Fibroblast of peridontal ligament (primary cell): ENCODE results near the gene VNN1.
"Not testable (repeated sequence)": the region's sequence is repeated elsewhere in the genome, so short reads cannot be mapped to it uniquely, and the experiment has no call there.

Experiments used
- DNase-seq: peaks from one replicate; pipeline ENCODE4 v3.0.0-alpha.2; 2010; ENCODE audit errors: extremely low read depth

VNN1 gene

DNA sequence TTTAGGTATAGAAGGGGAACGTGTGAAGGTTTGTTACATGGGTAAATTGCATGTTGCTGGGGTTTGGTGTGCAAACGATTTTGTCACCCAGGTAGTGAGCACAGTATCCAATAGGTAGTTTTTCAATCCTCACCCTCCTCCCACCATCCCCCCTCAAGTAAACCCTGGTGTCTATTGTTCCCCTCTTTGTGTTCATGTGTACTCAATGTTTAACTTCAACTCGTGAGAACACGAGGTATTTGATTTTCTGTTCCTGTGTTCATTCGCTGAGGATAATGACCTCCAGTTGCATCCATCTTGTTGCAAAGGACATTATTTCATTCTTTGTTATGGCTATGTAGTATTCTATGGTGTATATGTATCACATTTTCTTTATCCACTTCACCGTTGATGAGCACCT is 11.6 kb upstream of the VNN1 start:
- no peak for DNase-seq

DNA sequence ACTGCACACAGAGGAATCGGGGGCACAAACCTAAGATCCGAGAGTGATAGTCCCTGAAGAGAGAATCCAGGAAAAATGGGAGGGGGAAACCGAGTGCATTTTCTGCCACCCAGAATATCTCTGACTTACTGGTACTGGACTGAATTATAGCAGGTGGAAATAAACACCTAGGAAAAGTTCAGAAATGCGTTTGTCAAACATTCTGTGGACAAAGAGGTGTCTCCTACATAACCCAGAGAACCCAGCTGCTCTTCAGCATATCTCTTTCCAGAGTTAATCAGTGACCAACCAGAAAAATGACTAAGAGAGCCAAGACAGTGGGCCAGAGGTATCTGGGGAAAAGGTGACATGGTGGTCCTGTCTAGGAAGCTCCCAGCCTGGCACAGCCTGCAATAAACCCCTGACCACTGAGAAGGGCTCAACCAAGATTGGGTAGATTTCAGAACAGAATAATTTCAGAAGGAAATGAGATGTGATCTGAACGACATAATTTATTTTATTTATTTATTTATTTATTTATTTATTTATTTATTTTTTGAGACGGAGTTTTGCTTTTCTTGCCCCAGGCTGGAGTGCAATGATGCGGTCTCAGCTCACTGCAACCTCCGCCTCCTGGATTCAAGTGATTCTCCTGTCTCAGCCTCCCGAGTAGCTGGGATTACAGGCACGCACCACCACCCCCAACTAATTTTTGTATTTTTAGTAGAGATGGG is 6.0 kb upstream of the VNN1 start:
- no peak for DNase-seq

DNA sequence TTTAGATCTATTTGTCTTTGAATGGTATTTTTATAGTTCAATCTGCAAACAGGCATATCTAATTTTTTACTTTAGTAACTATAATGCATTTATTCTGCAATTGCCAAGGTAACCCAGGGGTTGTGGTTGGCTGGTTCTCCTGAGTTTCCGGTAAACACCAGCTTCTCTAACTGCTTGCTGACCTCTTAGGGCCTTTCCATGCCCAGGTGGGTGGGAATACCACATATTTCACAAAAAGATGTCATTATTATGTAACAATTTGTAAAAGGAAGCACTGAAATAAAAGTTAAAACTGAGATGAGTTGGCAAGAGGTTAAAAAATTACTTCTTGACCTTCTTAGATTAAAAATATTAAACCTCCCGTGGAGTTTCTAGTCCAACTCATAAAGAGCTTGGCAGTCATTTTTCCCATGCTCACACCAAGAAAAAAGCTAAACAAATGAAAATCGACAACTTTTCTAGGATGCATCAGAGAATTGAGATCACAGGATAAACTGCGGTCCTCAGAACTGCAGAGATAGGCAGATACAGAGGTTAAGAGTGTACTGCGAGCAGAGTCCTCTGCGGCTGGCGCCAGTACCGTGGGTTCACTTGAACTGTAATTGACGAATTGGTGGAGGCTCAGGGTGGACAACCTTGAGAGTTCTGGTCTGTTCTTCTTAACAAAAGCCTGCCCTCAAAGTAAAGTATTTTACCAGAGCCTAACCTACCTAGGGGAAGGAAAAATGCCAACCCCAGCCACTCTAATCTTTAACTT is 2.2 kb upstream of the VNN1 start:
- no peak for DNase-seq

DNA sequence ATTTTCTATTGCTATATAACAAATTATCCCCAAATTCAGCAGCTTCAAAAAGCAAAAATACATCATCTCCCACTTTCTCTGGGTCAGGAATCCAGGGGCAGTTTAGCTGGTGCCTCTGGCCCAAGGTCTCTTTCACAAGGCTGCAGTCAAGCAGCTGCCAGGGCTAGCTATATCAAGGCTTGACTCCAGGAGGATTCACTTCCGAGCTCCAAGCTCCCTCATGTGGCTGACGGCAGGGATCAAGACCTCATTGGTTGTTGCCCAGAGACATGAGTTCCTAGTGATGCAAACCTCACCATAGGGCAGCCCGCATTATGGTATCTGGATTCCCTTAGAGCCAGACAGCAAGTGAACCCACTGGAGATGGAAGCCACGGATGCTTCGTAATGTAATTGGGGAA is 1.3 kb upstream of the VNN1 start:
- peak; percentile 65 for DNase-seq

DNA sequence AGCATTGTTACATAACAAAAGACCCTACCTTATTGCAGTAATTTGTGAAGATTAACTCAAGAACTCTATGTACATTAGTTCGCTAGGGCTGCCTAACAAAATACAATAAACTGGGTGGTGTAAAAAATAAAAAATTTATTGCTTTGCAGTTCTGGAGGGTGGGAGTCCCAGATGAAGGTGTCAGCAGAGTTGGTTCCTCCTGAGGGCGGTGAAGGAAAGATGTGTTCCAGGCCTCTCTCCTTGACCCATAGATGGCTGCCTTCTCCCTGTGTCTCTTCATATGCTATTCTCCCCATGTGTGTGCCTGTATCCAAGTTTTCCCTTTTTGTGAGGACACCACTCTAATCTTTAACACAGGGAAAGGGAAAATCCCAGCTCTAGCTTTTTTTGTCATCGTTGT is 305 bp upstream of the VNN1 start:
- DNase-seq, result no peak

DNA sequence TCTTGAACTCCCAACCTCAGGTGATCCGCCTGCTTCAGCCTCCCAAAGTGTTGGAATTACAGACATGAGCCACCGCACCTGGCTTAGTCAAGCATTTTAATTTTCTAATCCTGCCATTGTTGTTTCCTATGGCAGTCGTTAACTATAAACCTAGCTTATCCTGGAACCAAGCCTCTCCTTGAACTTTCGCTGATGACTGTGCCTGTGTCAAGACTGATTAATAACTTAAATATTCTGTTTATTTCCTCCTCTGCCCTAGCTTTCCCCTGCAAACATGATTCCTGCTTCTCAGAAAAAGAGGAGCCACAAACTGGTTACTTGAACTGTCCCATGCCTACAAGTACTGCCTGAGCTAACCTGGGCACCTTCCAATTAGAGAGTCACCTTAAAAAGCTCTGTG is 1.5 kb downstream of the VNN1 start:
- no peak for DNase-seq

DNA sequence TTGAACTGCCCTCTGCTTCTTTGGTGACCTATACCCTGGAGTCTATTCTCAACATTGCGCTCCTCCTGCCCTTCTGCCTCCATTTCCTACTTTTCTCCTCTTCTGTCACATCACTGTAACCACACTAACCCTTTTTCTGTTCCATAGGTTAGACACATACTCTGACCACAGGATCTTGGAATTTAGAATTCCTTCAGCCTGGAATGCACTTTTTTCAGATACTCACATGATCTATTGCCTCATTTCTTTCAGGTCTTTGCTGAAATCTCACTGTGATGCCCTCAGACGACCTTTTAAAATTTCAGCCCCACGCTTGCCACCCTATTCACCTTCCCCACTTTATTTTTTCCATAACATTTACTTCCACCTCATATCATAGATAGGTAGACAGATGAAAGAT is 5.1 kb downstream of the VNN1 start:
- no peak for DNase-seq

DNA sequence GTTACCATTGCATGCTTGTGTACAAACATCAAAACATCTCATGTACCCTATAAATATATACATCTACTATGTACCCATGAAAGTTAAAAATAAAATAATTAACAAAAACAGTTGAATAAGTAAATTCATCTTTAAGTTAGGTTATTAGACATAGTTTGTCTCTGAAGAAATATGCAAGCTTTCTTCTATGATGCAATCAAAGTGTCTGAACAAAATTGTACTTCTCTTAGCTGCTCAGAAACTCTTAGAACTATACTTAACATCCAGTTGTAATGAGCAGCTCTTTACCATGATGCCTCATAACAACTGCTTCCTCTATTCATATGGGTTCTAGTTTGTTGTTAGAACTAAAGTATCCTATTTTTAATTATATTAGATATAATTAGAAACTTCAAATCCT is 5.9 kb downstream of the VNN1 start:
- DNase-seq, result no peak

DNA sequence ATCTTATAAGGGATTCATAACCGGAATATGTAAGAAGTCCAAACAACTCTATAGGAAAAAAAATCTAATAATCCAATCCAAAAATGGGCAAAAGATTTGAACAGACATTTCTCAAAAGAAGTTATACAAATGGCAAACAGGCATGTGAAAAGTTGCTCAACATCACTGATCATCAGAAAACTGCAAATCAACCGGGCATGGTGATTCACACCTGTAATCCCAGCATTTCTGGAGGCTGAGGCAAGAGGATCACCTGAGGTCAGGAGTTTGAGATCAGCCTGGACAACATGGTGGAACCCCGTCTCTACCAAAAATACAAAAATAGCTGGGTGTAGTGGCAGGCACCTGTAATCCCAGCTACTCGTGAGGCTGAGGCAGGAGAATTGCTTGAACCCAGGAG is 7.1 kb downstream of the VNN1 start:
- DNase-seq, result not testable (repeated sequence)

DNA sequence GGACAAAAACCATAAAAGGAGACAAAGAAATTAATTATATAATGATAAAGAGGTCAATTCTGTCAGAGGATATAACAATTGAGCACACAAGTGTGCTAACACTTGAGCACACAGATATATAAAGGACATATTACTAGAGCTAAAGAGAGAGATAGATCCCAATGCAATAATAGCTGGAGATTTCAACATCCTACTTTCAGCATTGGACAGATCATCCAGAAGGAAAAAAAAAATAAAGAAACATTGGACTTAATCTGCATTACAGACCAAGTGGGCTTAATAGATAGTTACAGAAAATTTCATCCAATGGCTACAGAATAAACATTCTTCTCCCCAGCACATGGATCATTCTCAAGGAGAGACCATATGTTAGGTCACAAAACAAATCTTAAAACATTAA is 9.9 kb downstream of the VNN1 start:
- no peak for DNase-seq

DNA sequence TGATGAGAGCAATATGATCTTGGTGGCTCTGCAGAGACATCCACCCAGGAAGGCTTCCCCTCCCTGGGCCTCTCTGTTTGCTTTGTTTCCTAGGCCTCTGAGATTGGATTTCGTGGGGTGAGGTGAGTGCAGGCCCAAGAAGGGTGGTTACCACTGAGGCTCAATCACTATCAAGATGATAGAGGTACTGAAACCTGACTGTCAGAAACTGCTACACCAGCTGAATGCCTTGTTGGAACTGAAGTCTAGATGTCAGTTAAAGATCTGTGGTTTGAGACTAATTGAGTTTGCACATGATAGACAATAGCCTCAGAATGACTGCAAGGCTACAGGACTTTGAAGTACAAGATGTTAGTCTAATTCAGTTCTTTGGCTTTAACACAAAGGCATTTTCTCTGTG is 15.2 kb downstream of the VNN1 start:
- DNase-seq, result no peak

DNA sequence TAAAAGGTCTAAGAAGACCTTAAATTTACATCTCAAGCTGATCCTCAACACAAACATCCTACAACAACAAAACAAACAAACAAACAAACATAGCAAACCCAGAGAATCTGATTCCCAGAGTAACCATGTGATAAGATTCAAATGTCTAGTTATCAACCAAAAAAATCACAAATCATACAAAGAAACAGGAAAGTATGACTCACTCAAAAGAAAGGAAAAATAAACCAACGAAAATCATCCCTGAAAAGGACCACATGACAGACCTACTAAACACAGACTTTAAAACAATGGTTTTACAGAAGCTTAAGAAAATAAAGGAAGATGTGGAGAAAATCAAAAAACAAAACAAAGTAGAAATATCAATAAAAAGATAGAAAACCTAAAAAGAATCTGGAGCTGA is 18.1 kb downstream of the VNN1 start:
- DNase-seq, result no peak

DNA sequence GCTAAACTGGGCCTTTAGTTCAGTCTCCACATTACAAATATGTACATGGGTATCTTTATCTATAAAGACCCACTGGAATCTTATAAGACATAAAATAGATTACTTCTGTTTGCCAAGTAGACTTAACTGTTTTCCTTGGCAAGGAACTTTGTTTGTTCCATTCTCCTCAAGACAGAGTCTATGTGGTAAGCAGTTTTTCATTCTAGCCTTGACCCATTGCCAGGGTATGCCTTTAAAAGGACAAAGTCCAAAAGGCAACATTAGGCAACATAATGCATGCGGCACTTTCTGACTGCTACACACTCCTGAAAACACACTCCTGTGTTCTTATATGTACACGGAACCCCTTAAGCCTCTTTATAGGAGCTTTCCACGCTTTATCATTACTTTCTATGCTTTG is 20.4 kb downstream of the VNN1 start:
- peak; percentile 13 for DNase-seq

DNA sequence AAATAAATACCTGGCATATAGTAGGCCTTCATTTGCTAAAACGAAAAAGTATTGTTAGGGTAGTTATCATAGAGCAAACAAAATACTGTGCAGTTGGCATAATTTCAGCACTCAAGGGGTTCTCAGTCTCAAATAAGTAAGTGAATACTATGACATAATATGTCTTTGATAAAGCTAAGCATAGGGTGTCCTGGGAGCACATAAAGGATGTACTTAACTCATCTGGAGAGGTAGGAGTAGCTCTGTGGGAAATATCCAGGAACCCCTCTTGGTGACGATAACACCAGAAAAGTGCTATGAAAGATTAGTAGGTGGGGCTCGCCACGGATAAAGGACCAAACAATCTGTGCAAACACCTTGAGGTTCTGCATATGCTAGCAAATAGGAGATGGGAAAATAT is 23.2 kb downstream of the VNN1 start:
- no peak for DNase-seq

DNA sequence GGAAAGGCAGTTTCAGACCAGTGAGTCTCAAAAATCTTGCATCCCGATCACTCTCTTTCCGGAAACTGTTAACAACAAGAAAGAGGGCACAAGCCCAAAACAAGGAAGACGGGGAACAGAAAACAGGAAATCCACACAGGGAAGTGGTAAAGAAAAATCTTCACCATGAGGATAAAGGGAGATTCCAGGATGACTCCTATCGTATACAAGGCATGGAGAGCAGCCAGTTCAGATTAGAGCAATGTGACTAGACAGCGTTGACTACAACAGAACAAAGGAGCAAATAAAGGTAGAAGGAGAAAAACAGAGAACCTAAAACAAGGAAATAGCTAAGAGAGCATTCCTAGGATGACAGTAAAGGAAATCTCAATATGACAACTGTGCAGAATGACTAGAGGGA is 26.5 kb downstream of the VNN1 start:
- peak; percentile 2 for DNase-seq

DNA sequence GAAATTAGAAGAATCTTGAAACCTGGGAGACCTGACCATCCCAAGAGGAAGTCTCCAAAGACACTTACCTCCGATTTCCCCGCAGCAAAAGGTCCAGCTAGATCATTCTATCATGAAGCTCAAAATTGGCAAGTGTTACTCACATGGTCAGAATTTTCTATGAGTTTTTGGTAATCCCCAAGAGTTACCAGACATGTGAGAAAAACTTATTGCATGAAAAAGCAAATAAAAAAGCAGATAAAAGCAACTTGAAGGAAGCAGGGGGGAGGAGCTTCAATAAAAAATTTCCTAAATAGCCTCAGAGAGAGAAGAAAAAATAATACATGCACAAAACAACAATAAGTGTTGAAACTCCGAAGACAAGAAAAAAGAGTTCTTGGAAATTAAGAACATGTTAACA is 27.3 kb downstream of the VNN1 start:
- DNase-seq, result no peak

DNA sequence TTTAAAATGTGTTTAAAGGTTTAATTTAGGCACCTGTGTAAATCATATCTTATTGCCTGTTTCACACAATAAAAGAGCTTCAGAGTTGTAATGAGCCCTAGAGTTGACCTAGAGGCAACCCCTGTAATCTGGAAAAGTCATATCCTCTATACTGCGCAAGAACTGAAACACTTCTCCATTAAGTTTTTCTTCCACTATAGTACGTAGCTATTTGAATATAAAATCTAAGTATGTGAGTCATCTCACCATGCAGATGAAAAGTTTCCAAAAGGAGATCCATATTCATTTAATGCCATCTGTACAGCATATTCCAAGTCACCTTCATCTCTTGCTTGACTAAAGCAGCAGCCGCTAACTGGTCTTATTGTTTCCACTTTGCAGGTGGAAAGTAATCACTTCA is 28.8 kb downstream of the VNN1 start:
- no peak for DNase-seq

DNA sequence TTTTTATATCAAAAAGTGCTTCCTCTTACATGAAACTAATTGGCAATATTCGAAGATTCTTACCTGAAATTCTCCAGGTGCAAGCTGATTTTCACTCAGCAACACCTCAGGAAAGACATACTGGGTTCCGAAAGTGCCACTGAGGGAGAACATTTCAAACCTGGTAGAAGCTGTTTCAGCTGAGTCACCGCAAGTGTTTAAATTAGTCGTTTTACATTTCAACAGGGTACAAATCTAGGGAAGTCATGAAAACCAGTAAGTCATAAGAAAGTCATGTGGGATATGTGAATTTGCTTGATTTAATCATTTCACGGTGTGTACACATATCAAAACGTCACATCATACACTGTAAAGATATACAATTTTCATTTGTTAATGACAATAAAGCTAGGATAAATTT is 29.6 kb downstream of the VNN1 start:
- no peak for DNase-seq

DNA sequence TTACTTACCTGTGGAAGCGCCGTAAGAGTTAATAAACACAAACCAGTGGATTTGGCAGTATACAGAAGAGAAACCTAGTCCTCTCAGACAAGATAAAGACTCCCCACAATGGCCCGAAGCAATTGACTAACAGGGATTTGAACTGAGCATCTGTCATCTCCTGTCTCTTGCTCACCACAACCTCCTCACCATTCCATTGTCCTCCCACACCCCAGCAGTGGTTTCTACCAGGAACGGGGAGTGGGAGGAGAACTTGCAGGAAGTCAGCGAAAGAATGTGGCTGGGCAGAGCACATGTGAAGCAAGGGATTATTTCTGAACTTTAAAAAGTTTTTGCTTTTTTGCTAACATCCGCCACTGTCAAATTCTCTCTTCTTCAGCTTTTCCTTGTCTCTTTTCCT is 30.3 kb downstream of the VNN1 start:
- no peak for DNase-seq

DNA sequence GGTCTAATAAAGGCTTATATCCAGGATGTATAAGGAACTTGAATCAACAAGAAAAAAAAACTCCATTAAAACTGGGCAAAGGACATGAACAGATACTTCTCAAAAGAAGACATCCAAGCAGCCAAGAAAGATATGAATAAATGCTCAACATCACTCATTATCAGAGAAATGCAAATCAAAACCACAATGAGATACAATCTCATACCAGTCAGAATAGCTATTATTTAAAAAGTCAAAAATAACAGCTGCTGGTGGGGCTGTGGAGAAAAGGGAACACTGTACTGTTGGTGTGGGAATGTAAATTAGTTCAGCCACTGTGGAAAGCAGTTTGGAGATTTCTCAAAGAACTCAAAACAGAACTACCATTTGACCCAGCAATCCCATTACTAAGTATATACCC is 34.8 kb downstream of the VNN1 start:
- not testable (repeated sequence) for DNase-seq

DNA sequence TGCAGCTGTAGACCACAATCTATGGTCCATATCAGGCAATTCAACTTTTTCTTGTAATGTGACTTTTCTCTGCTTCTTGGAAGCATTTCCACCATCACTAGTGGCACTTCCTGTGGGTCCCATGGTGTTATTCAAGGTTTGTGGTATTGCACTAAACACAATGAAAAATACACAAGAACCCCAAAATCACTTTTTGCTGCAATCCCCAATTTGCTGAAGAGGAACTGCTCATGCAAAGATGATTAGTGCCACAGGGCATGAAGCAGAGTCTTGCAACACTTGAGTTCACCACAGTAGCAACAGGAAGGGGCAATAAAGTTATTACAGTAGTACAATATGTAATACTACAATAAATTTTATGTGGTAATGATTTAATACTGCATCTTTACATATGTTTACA is 38.1 kb downstream of the VNN1 start:
- DNase-seq, result no peak

DNA sequence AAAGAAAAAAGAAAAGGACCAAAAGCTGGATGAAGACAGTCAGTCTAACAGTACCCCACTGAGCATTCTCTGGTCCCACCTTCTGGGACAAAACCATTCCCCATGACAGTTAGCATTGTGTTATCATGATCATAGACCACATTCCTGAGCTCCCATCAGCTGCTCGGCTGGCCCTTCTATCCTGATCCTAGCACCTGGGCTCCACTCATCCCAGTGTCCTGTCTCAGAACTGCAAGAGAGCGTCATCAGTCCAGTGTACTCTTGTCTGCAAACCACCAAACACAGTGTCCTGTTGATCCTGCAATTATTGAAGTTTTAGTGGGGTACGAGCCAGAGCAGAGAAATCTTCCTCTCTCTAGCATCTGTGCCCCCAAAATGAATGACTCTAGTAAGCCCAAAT is 38.9 kb downstream of the VNN1 start:
- DNase-seq, result no peak

DNA sequence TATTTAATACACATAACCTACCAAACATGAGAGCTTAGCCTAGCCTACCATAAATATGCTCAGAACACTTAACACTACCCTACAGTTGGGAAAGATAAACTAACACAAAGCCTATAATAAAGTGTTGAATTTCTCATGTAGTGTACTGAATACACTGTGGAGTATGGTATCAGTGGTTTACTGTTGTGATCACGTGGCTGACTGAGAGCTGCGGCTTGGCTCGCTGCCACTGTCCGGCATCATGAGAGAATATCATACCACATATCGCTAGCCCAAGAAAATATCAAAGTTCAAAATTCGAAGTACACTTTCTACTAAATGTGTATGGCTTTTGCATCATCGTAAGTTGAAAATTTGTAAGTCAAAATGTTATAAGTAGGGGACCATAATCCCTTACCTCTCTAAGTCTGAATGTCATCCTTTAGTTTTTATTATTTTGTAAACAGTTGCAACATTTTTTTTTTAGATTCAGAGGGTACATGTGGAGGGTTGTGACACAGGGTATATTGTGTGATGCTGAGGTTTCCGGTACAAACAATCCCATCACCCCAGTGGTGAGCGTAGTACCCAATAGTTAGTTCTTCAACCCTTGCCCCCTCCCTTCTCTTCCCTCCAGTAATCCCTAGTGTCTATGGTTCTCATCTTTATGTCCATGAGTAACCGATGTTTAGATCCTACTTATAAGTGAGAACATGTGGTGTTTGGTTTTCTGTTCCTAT is 40.3 kb downstream of the VNN1 start:
- DNase-seq, result peak; percentile 8
